GM12801 (cell line): ENCODE data around the gene TP53INP2.

Experiments used
- TF ChIP-seq, protein P1 (sequence below): IDR thresholded peaks from one replicate; pipeline ENCODE4 v1.5.1; 2011; ENCODE audit warnings: control low read depth; ENCODE audit not compliant: insufficient read length; ENCODE audit errors: extremely low read depth

TP53INP2 gene

DNA sequence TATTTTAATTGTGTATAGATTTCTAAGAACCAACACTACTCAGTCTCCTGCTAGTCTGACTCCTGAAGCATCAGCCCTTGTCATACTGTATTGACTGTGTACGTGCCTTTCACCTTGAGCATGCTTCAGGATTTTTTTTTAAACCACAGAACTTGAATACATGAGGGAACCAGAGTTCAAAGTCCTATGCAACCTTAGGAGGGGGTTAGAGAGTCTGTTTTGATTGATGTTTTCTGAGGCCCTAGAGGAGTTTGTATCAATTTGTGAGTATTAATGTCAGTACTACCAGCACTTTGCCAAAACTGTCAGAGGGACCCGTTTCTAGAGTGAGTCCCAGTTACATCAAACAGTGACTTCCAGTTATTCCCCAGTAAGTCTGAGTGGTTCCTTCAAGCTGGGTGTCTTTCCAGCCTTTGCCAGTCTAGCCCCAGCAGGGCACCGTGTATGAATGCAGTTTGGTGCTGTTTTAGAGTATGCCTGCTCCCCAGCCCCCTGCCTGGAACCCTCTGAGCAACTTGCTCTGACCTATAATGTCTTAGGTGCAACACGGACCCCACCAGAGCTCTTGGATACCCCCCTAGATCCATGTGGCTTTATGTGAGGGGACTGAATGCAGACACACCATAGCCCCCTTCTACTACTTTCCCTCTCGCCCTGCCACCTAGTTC is 8.5 kb downstream of the TP53INP2 start:
- TF ChIP-seq, protein P1, sequence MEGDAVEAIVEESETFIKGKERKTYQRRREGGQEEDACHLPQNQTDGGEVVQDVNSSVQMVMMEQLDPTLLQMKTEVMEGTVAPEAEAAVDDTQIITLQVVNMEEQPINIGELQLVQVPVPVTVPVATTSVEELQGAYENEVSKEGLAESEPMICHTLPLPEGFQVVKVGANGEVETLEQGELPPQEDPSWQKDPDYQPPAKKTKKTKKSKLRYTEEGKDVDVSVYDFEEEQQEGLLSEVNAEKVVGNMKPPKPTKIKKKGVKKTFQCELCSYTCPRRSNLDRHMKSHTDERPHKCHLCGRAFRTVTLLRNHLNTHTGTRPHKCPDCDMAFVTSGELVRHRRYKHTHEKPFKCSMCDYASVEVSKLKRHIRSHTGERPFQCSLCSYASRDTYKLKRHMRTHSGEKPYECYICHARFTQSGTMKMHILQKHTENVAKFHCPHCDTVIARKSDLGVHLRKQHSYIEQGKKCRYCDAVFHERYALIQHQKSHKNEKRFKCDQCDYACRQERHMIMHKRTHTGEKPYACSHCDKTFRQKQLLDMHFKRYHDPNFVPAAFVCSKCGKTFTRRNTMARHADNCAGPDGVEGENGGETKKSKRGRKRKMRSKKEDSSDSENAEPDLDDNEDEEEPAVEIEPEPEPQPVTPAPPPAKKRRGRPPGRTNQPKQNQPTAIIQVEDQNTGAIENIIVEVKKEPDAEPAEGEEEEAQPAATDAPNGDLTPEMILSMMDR: no peak

DNA sequence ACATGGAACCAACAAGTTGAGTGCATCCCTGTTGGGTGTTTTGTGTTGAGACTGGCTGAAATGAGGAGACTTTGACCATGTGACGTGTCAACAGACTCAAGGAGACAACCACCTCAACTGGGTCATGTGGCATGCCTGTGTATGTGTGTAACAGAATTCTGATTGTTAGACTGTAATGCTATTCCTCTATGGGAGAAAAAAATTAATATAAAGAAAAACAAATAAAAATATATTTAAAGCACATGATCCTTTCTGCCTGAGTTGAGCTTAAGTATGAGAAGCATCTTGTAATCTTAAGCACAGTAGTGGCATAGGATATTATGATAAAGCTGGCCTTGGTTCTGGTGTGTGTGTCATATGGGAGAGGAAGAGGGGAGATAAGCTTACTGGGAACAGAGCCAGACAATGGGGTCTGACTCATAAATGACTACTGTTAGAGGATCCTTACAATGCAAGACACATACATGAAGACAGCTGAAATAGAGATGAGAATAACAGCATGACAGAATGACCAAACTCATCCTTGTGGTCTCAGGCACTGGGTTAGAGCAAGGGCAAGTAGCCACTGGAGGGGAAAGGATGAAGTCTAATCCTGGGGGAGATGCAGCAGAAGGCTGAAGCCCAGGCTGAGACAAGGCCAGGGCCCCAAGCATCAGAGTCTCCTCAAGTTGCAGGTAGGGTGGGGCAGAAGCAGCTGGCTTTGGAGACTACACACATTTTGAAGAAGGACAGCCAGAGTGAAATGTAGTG is 9.2 kb downstream of the TP53INP2 start:
- TF ChIP-seq, protein P1: no peak

DNA sequence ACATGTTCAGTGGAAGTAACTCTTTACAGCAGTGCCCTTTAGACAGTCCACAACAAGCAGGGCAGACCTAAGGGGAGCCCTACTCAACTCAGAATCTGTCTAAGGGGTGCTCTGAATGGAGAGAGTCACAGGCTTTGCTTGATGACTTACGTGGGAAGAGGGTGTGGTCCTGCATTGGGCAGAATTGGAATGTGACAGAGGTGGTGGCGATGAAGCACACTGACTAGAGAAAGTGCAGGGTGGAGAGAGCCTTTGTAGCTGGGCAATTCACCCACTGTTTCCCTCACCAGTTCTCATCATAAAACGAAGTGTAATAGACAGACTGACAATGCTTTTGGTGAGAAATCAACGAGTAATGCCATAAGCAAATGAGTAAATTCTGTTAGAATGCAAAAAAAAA is 11.2 kb downstream of the TP53INP2 start:
- TF ChIP-seq, protein P1: no peak

DNA sequence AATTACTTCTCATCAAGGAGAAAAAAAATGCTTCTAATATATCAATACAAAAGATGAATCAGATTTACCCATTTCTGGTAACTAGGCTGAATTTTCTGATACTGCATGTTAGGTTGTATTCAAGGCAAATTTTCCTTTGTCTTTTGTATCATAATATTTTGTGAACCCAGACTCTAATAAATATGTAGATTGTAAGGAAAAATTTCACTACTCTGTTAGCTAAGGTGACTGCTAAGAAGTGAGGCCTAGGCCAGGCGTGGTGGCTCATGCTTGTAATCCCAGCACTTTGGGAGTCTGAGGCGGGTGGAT is 12.7 kb downstream of the TP53INP2 start:
- TF ChIP-seq, protein P1: no peak

DNA sequence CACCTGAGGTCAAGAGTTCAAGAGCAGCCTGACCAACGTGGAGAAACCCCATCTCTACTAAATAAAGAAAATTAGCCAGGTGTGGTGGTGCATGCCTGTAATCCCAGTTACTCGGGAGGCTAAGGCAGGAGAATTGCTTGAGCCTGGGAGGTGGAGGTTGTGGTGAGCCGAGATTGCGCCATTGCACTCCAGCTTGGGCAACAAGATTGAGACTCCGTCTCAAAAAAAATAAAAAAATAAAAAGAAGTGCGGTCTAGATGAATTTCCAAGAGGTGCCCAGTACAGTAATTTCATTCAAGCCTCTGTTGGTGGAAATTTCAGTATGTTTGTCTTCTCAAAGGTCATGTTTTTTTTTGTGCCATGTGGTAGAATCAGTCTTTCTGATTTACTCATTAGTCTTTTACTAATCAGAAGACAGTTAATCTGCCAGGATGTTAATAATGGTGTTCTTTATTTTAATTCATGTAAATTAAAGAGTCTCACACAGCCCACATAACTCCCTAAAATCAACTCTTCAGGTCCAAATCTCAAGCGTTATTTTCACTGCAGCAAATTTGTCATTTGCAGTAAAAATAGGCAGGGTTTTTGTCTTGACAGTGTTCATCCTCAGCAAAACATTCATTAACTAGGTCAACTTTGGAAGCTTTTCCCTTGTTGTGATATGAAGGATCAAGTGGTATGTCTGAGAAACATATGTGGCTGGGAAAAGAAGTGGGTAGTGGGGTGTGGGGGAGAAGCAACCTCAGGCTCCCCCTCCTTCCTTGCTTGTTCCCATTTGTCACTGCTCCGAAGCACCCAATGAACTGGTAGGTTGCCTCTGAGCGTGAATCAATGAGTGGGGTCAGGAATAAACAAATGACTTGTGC is 13.3 kb downstream of the TP53INP2 start:
- TF ChIP-seq, protein P1: no peak

DNA sequence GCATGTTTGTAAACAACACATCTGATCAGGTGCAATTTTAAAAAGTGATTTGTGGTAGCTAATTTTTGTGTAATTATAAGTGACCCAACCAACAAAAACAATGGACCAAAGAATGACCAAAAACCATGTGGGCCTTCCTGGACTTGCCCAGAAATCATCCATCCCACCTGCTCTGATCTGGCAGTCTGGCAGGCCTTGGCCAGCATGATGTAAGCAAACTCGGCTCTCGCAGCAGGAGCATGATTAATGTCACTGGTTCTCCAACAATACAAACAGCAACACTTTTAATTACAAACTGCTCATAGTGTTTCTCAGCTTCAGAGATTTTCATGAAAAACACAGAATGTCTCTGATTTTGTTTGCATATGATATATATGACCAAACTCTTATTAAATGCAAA is 16.1 kb downstream of the TP53INP2 start:
- TF ChIP-seq, protein P1: no peak

DNA sequence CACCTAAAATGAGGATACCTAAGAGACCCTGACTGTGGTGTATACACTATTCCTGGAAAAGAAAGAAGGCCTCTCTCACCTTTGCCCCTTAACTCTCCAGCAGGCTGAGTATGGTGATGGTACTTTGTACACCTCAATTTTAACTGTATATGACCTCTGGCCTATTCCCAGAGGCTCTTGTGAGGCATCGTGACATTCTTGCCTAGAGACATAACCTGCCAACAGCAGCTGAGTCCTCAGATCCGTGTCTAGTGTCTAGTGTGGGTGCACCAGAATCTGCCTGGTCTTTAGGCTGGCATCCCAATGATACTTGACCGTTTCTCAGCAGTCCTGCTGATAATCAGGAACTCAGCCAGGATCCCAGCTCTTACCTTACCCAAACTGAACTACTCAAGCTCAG is 20.0 kb downstream of the TP53INP2 start:
- TF ChIP-seq, protein P1: no peak
